Vagina (tissue), 2 donors: ENCODE results near the gene CRYGA. TPM values are rescaled to one million over a fixed set of nuclear protein-coding genes. Genes with fewer than 3 reads are reported as not detected.

Experiments
- DNase-seq, 2 donors: peaks; one replicate each; pipeline ENCODE4 v3.0.0-alpha.2; 2017; ENCODE audit errors: extremely low spot score in 2 of 2
- H3K27ac ChIP-seq: fragments of 200-600 bp; sonication (generic); one replicate; pipeline ENCODE4 v1.5.1; 2019
- H3K27me3 ChIP-seq: fragments of 200-600 bp; sonication (generic); one replicate; pipeline ENCODE4 v1.5.1; 2019
- H3K36me3 ChIP-seq, 2 donors: fragments of 200-600 bp; sonication (generic); one replicate each; pipeline ENCODE4 v1.5.1; 2017 to 2019
- H3K4me1 ChIP-seq: fragments of 200-600 bp; sonication (generic); one replicate; pipeline ENCODE4 v1.5.1; 2019
- H3K4me3 ChIP-seq, 2 donors: fragments of 200-600 bp; sonication (generic); 1 replicate in 1 of 2; 2 replicates in 1 of 2; pipeline ENCODE4 v1.5.1; 2016 to 2019
- H3K9me3 ChIP-seq: fragments of 200-600 bp; sonication (generic); one replicate; pipeline ENCODE4 v1.5.1; 2019
- CTCF ChIP-seq, 3 experiments: fragments of 450-650 bp in 2 of 3; fragments of 200-600 bp in 1 of 3; sonication (generic) in 1 of 3; IDR thresholded peaks; one replicate each; pipeline ENCODE4 v1.5.1; 2017 to 2019; ENCODE audit warnings: antibody characterized with exemption in 3 of 3, mild to moderate bottlenecking in 2 of 3, moderate library complexity in 2 of 3
- POLR2A ChIP-seq, 2 donors: fragments of 450-650 bp; IDR thresholded peaks; one replicate each; pipeline ENCODE4 v1.6.1; 2017; ENCODE audit warnings: antibody characterized with exemption in 2 of 2, mild to moderate bottlenecking in 2 of 2, moderate library complexity in 2 of 2
- POLR2AphosphoS5 ChIP-seq, 2 donors: sonication (generic); formaldehyde crosslinking; IDR thresholded peaks; one replicate each; pipeline ENCODE4 v1.9.0; 2017; ENCODE audit warnings: antibody characterized with exemption in 2 of 2, mild to moderate bottlenecking in 2 of 2, low read depth in 1 of 2; ENCODE audit not compliant: insufficient read depth in 1 of 2
- intact Hi-C: fragments of 100-400 bp; cut with DNase I; formaldehyde crosslinking; loops from one replicate; pipeline ENCODE4 v1.15.1; 2023
- total RNA-seq: library from RNA; depleted of rRNA; stranded (reverse); fragments of >200 nt; gene quantifications from one replicate; pipeline ENCODE4 v1.2.3, GENCODE V29; 2016

CRYGA gene
- total RNA-seq, result not detected

- H3K27ac ChIP-seq, result no peak within 1 kb of the TSS
- H3K36me3 ChIP-seq, result no peaks in the 10 kb centered on the region
- H3K4me1 ChIP-seq, result no peaks in the 10 kb centered on the region
- TF ChIP-seq POLR2A (IDR thresholded peaks at IDR 0.05), result no peak
- TF ChIP-seq CTCF (IDR thresholded peaks at IDR 0.05), result no peak
- no peaks in the 10 kb centered on the region for H3K27me3 ChIP-seq
- intact Hi-C loops, result no loop called here
- no peaks in the 10 kb centered on the region for H3K9me3 ChIP-seq
- H3K4me3 ChIP-seq, result no peak within 1 kb of the TSS
- no peak for DNase-seq
Measured at GRCh38 chr2:208163489-208163888, at the start of gene CRYGA. Gene CRYGA (minus strand): TSS chr2:208163589. CDS start chr2:208163556, 33 bp downstream.

GRCh38 chr2:208210688-208211451 lies 47.5 kb upstream of the CRYGA start:
- no peak overlapping the region for H3K4me3 ChIP-seq
- no peaks in the 10 kb centered on the region for H3K9me3 ChIP-seq
- H3K27ac ChIP-seq, result no peak overlapping the region
- H3K27me3 ChIP-seq, result no peaks in the 10 kb centered on the region
- no peak for TF ChIP-seq CTCF (IDR thresholded peaks at IDR 0.05)
- no peak for TF ChIP-seq POLR2A (IDR thresholded peaks at IDR 0.05)
- no peak for TF ChIP-seq POLR2AphosphoS5 (IDR thresholded peaks at IDR 0.05; ENCODE audit: insufficient read depth in 1 of 2, low read depth in 1 of 2)
- H3K4me1 ChIP-seq, result no peaks in the 10 kb centered on the region
- intact Hi-C loops, result no loop called here
- no peak for DNase-seq
- H3K36me3 ChIP-seq, result no peaks in the 10 kb centered on the region

- intact Hi-C loops, result no loop called here
- no peaks in the 10 kb centered on the region for H3K27me3 ChIP-seq
- no peak for DNase-seq
Measured at GRCh38 chr2:208208335-208209085, 45.1 kb upstream of the CRYGA start.

GRCh38 chr2:208207769-208208168 lies 44.4 kb upstream of the CRYGA start:
- DNase-seq, result no peak
- no peaks in the 10 kb centered on the region for H3K27me3 ChIP-seq
- H3K4me3 ChIP-seq, result no peak overlapping the region
- no peak for TF ChIP-seq POLR2AphosphoS5 (IDR thresholded peaks at IDR 0.05; ENCODE audit: insufficient read depth in 1 of 2, low read depth in 1 of 2)
- TF ChIP-seq CTCF (IDR thresholded peaks at IDR 0.05), result no peak
- no peak for TF ChIP-seq POLR2A (IDR thresholded peaks at IDR 0.05)
- no peaks in the 10 kb centered on the region for H3K9me3 ChIP-seq
- intact Hi-C loops, result no loop called here
- no peaks in the 10 kb centered on the region for H3K36me3 ChIP-seq
- no peaks in the 10 kb centered on the region for H3K4me1 ChIP-seq
- H3K27ac ChIP-seq, result no peak overlapping the region

More at GRCh38 chr2:208208335-208209085, 45.1 kb upstream of the CRYGA start:
- H3K4me1 ChIP-seq, result no peaks in the 10 kb centered on the region
- TF ChIP-seq CTCF (IDR thresholded peaks at IDR 0.05), result no peak
- TF ChIP-seq POLR2A (IDR thresholded peaks at IDR 0.05), result no peak
- no peak for TF ChIP-seq POLR2AphosphoS5 (IDR thresholded peaks at IDR 0.05; ENCODE audit: insufficient read depth in 1 of 2, low read depth in 1 of 2)
- H3K4me3 ChIP-seq, result no peak overlapping the region
- no peak overlapping the region for H3K27ac ChIP-seq
- H3K9me3 ChIP-seq, result no peaks in the 10 kb centered on the region
- H3K36me3 ChIP-seq, result no peaks in the 10 kb centered on the region

- Histone ChIP-seq H3K27me3 (no peaks in the 10 kb centered on the region), H3K27ac (no peak overlapping the region), H3K4me3 (no peak overlapping the region), H3K4me1 (no peaks in the 10 kb centered on the region), H3K9me3 (no peaks in the 10 kb centered on the region), H3K36me3 (no peaks in the 10 kb centered on the region)
- no peak for TF ChIP-seq POLR2AphosphoS5 (IDR thresholded peaks at IDR 0.05; ENCODE audit: insufficient read depth in 1 of 2, low read depth in 1 of 2)
- no peak for DNase-seq
- intact Hi-C loops, result no loop called here
Measured at GRCh38 chr2:208204166-208204565, 40.8 kb upstream of the CRYGA start.
